GM10266 (cell line): ENCODE measurements around the gene ITGA6.

Experiments
- DNase-seq: peaks from one replicate; pipeline ENCODE4 v3.0.0; 2012; ENCODE audit errors: extremely low spot score
- CTCF ChIP-seq: IDR thresholded peaks from 2 replicates; pipeline ENCODE4 v1.5.1; 2012; ENCODE audit warnings: mild to moderate bottlenecking, low read depth; ENCODE audit not compliant: control insufficient read depth, insufficient read depth; ENCODE audit errors: missing control alignments

ITGA6 gene

GRCh38 chr2:172427256-172427989, at the start of gene ITGA6:
Gene ITGA6, plus strand, starts transcription at chr2:172427586.
- DNase-seq = peak; percentile 66
- TF ChIP-seq CTCF = no peak

GRCh38 chr2:172380436-172381274, 46.7 kb upstream of the ITGA6 start:
- TF ChIP-seq CTCF = no peak
- DNase-seq = no peak

- no peak for TF ChIP-seq CTCF
- DNase-seq = no peak
Observed at GRCh38 chr2:172381275-172382027, 45.9 kb upstream of the ITGA6 start.

- no peak for TF ChIP-seq CTCF
- DNase-seq = no peak
Observed at GRCh38 chr2:172387361-172387760, 40.0 kb upstream of the ITGA6 start.

GRCh38 chr2:172389685-172390339, 37.6 kb upstream of the ITGA6 start:
- DNase-seq = no peak
- no peak for TF ChIP-seq CTCF

- no peak for TF ChIP-seq CTCF
- no peak for DNase-seq
Observed at GRCh38 chr2:172394002-172394401, 33.4 kb upstream of the ITGA6 start.
